Adrenal gland (tissue), 12 donors: ENCODE measurements around the gene RBM33. TPM values are rescaled to one million over a fixed set of nuclear protein-coding genes. Genes with fewer than 3 reads are reported as not detected.

Experiments
- DNase-seq, 7 donors: peaks; one replicate each; pipeline ENCODE4 v3.0.0-alpha.2; 2019 to 2020
- H3K27ac ChIP-seq, 5 donors: fragments of 200-600 bp; sonication (generic) in 4 of 5; 1 replicate in 3 of 5; 2 replicates in 2 of 5; pipeline versions ENCODE4 v1.5.1 to v1.8.0; 2016 to 2020; ENCODE audit warnings: mild to moderate bottlenecking in 1 of 5
- H3K27me3 ChIP-seq: fragments of 200-600 bp; 2 replicates; pipeline ENCODE4 v1.8.0; 2021
- H3K36me3 ChIP-seq, 2 donors: fragments of 200-600 bp; replicated peaks in 1 of 2; 1 replicate in 1 of 2; 2 replicates in 1 of 2; pipeline versions ENCODE4 v1.5.1 to v1.8.0; 2018 to 2022
- H3K4me1 ChIP-seq, 2 donors: fragments of 200-600 bp; replicated peaks in 1 of 2; 1 replicate in 1 of 2; 2 replicates in 1 of 2; pipeline versions ENCODE4 v1.5.1 to v1.8.0; 2018 to 2021
- H3K4me3 ChIP-seq, 4 donors: fragments of 200-600 bp; sonication (generic) in 3 of 4; one replicate each; pipeline ENCODE4 v1.5.1; 2016 to 2018
- H3K9me3 ChIP-seq, 3 donors: fragments of 200-600 bp; sonication (generic) in 1 of 3; replicated peaks in 1 of 3; 1 replicate in 2 of 3; 2 replicates in 1 of 3; pipeline versions ENCODE4 v1.5.1 to v1.8.0; 2016 to 2021
- CTCF ChIP-seq, 6 experiments: fragments of 450-650 bp in 4 of 6; fragments of 200-600 bp in 2 of 6; sonication (generic) in 1 of 6; IDR thresholded peaks; 1 replicate in 5 of 6; 2 replicates in 1 of 6; pipeline versions ENCODE4 v1.5.1 to v1.8.0; 2016 to 2021; ENCODE audit warnings: antibody characterized with exemption in 6 of 6, mild to moderate bottlenecking in 2 of 6, moderate library complexity in 1 of 6
- POLR2A ChIP-seq, 2 donors: fragments of 450-650 bp; IDR thresholded peaks; one replicate each; pipeline ENCODE4 v1.6.1; 2017; ENCODE audit warnings: antibody characterized with exemption in 2 of 2, mild to moderate bottlenecking in 2 of 2, moderate library complexity in 1 of 2
- WGBS, 4 donors: extraction: QIAGEN DNeasy Blood & Tissue Kit in 2 of 4; methylation state at CpG; one replicate each; pipeline versions ENCODE4 v1.1.5 to v1.1.7; 2013 to 2017; 5-methylcytosine and 5-hydroxymethylcytosine counted together
- intact Hi-C, 2 donors: fragments of 100-400 bp; cut with DNase I; formaldehyde crosslinking; loops; one replicate each; pipeline versions ENCODE4 v1.14.1 to v1.15.0; 2022 to 2023
- polyA plus RNA-seq, 3 donors: library from polyadenylated mRNA; stranded (reverse); fragments of 200-250 nt in 2 of 3; fragments of 350-450 nt in 1 of 3; fragmentation: Illumina TruSeq in 1 of 3; extraction: RNeasy Lipid Tissue Mini Kit (QIAGEN cat#74804) in 1 of 3; gene quantifications; one replicate each; pipeline ENCODE4 v1.2.3, GENCODE V29; 2013 to 2014
- total RNA-seq, 9 donors: library from RNA; depleted of rRNA in 4 of 9; stranded (reverse); fragments of >200 nt in 4 of 9; fragments of 120-200 nt in 1 of 9; fragmentation: NEBNext Ultra II Directional in 1 of 9; extraction: Animal tissue kit (Norgen Biotek cat#: 25700) in 1 of 9; gene quantifications; one replicate each; pipeline versions ENCODE4 v1.1.0 to v1.2.4, GENCODE V29; 2013 to 2023
- donor health status: healthy with polysubstance abuse.
- donor health status: Bipolar disorder and iron deficiency.
- donor health status: DM: yes; HTN: yes; CAD: no.
- donor health status: DM: no; HTN: no; CAD: no.
- donor health status: DM: no; HTN: no; CAD: no.
- donor health status: DM: yes; HTN: yes; CAD: no.

Gene RBM33
- total and polyA plus RNA-seq, 12 donors: 10.3 to 57.1 (median 36.9) TPM

- Histone ChIP-seq H3K27ac (no peak overlapping the region), H3K27me3 (peaks cover 34% of the 10 kb centered on the region), H3K9me3 (no peaks in the 10 kb centered on the region), H3K36me3 (no peaks in the 10 kb centered on the region), H3K4me3 (no peak overlapping the region), H3K4me1 (peaks cover 0 to 34% of the 10 kb centered on the region in 2 donors)
- intact Hi-C loops: loop anchor here (5.0 to 10.0 kb wide), 3 partner anchors 671 to 799 kb away; no protein-coding TSS in a partner anchor
- no peak for TF ChIP-seq CTCF (IDR thresholded peaks at IDR 0.05)
- no peak for TF ChIP-seq POLR2A (IDR thresholded peaks at IDR 0.05)
- DNase-seq: no peak
- 17 to 67% (median 55%) methylated on average over 12 to 47 of the region's 47 CpGs for WGBS, 4 donors
These were observed 161.8 kb downstream of the RBM33 start for GRCh38 chr7:155806096-155806871.

- WGBS, 4 donors: 53 to 63% (median 58%) methylated on average over 16 to 19 of the region's 19 CpGs
- Histone ChIP-seq H3K27me3 (peaks cover 41% of the 10 kb centered on the region), H3K36me3 (no peaks in the 10 kb centered on the region), H3K27ac (peak overlapping the region in 1 of 5 donors; percentile 90), H3K4me1 (peaks cover 0 to 34% of the 10 kb centered on the region in 2 donors), H3K9me3 (no peaks in the 10 kb centered on the region), H3K4me3 (peak overlapping the region in 1 of 4 donors; percentile 77)
- DNase-seq: no peak
- TF ChIP-seq POLR2A (IDR thresholded peaks at IDR 0.05) (no peak), CTCF (IDR thresholded peaks at IDR 0.05) (no peak)
- intact Hi-C loops: loop anchor here (5.0 to 10.0 kb wide), 3 partner anchors 670 to 798 kb away; no protein-coding TSS in a partner anchor
These were observed 162.7 kb downstream of the RBM33 start for GRCh38 chr7:155807065-155807671.

- Histone ChIP-seq H3K36me3 (no peaks in the 10 kb centered on the region), H3K4me3 (peak overlapping the region in 2 of 4 donors; percentile 21 to 77), H3K9me3 (no peaks in the 10 kb centered on the region), H3K27me3 (peaks cover 39% of the 10 kb centered on the region), H3K4me1 (peaks cover 0 to 34% of the 10 kb centered on the region in 2 donors), H3K27ac (peak overlapping the region in 2 of 5 donors; percentile 54 to 90)
- intact Hi-C loops: loop anchor here (5.0 to 10.0 kb wide), 3 partner anchors 669 to 797 kb away; no protein-coding TSS in a partner anchor
- DNase-seq: no peak
- no peak for TF ChIP-seq CTCF (IDR thresholded peaks at IDR 0.05)
- TF ChIP-seq POLR2A (IDR thresholded peaks at IDR 0.05): no peak
- 16 to 35% (median 33%) methylated on average over 19 to 33 of the region's 33 CpGs for WGBS, 4 donors
These were observed 163.5 kb downstream of the RBM33 start for GRCh38 chr7:155807789-155808548.
